Measurements from ENCODE around the gene LMAN1.

LMAN1 gene

GRCh38 chr18:59308248-59308937, 50.7 kb downstream of the LMAN1 start:
- Histone ChIP-seq H3K4ac (ENCODE audit: low read length) (no peak overlapping the region), H3K23ac (ENCODE audit: low read depth, low read length, poor library complexity) (no peak overlapping the region), H2AK5ac (ENCODE audit: low read depth, low read length) (no peak overlapping the region), H2BK12ac (ENCODE audit: low read length) (no peak overlapping the region), H4K8ac (ENCODE audit: low read depth, low read length) (no peak overlapping the region), H3K27ac (replicated peaks; ENCODE audit: low read length) (no peak overlapping the region), H3K4me1 (ENCODE audit: control insufficient read depth in 2 of 2, insufficient read depth in 1 of 2, low read depth in 1 of 2, low read length in 2 of 2) (peaks cover 0 to 4% of the 10 kb centered on the region in 2 donors), H3K9me3 (replicated peaks in 1 of 2; ENCODE audit: control insufficient read depth in 2 of 2, insufficient read depth in 1 of 2, low read depth in 1 of 2, low read length in 2 of 2) (peaks cover 0 to 2% of the 10 kb centered on the region in 2 donors), H2BK120ac (ENCODE audit: low read depth, low read length) (no peak overlapping the region), H3K27me3 (ENCODE audit: control insufficient read depth in 3 of 3, insufficient read depth in 3 of 3, low read depth in 1 of 3, low read length in 3 of 3) (peaks cover 0 to 70% (median 2%) of the 10 kb centered on the region in 3 experiments), H3K79me1 (ENCODE audit: low read depth, low read length) (no peaks in the 10 kb centered on the region), H3K9ac (ENCODE audit: low read depth, low read length, poor library complexity) (no peak overlapping the region), H3K14ac (ENCODE audit: low read length) (no peak overlapping the region), H3K4me2 (ENCODE audit: insufficient read depth, low read length, poor library complexity, severe bottlenecking) (peak overlapping the region; percentile 52), H2AFZ (ENCODE audit: low read length) (peak overlapping the region; percentile 82), H2BK5ac (ENCODE audit: low read length) (no peak overlapping the region), H3K36me3 (replicated peaks in 1 of 2; ENCODE audit: control insufficient read depth in 2 of 2, insufficient read depth in 2 of 2, low read length in 2 of 2) (no peaks in the 10 kb centered on the region), H4K91ac (ENCODE audit: low read depth, low read length, poor library complexity) (no peak overlapping the region), H3K4me3 (ENCODE audit: low read length in 2 of 2) (peak overlapping the region in 1 of 2 donors; percentile 65), H3K18ac (ENCODE audit: low read length) (peak overlapping the region; percentile 95), H2BK15ac (ENCODE audit: low read length) (no peak overlapping the region)
- WGBS, 2 donors (ENCODE audit: extremely low coverage in 2 of 2, insufficient read length in 2 of 2, insufficient replicate concordance in 1 of 2) = no CpG with 5 or more reads among the region's 46 CpGs
- peak; percentile 68 for DNase-seq (ENCODE audit: low spot score)

DNA sequence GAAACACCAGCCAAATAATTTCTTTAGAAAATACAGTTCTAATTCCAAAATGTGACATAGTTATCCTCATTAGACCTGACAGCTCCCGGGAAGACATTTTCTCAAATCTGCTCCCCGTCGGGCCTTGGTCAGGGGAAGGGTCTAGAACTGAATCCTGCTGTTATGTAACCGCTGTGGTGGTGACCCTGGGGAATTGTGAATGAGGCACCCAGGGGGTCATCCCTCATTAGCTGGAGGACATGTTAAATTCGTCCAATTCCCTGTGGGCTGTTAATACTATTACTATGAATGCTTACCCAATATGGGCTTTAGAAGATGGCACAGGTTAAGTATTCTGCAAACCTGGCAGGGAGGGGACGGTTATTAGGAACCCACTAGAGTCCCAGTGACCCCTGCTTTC, 52.4 kb downstream of the LMAN1 start:
- no CpG with 5 or more reads among the region's 6 CpGs for whole genome bisulfite sequencing, 2 donors (ENCODE audit: extremely low coverage in 2 of 2, insufficient read length in 2 of 2, insufficient replicate concordance in 1 of 2)
- no peak overlapping the region for H4K8ac ChIP-seq (ENCODE audit: low read depth, low read length)
- no peak overlapping the region for H2AK5ac ChIP-seq (ENCODE audit: low read depth, low read length)
- no peak overlapping the region for H4K91ac ChIP-seq (ENCODE audit: low read depth, low read length, poor library complexity)
- no peaks in the 10 kb centered on the region for H3K79me1 ChIP-seq (ENCODE audit: low read depth, low read length)
- peaks cover 0 to 1% of the 10 kb centered on the region in 2 donors for H3K9me3 ChIP-seq (replicated peaks in 1 of 2; ENCODE audit: control insufficient read depth in 2 of 2, insufficient read depth in 1 of 2, low read depth in 1 of 2, low read length in 2 of 2)
- no peak overlapping the region for H3K14ac ChIP-seq (ENCODE audit: low read length)
- no peak overlapping the region for H3K9ac ChIP-seq (ENCODE audit: low read depth, low read length, poor library complexity)
- DNase-seq (ENCODE audit: low spot score) = no peak
- no peak overlapping the region for H3K4me3 ChIP-seq (ENCODE audit: low read length in 2 of 2)
- no peak overlapping the region for H2BK15ac ChIP-seq (ENCODE audit: low read length)
- no peak overlapping the region for H3K27ac ChIP-seq (replicated peaks; ENCODE audit: low read length)
- H3K4ac ChIP-seq (ENCODE audit: low read length) = no peak overlapping the region
- no peak overlapping the region for H3K18ac ChIP-seq (ENCODE audit: low read length)
- no peak overlapping the region for H3K4me2 ChIP-seq (ENCODE audit: insufficient read depth, low read length, poor library complexity, severe bottlenecking)
- no peaks in the 10 kb centered on the region for H3K36me3 ChIP-seq (replicated peaks in 1 of 2; ENCODE audit: control insufficient read depth in 2 of 2, insufficient read depth in 2 of 2, low read length in 2 of 2)
- no peak overlapping the region for H2BK12ac ChIP-seq (ENCODE audit: low read length)
- peaks cover 0 to 8% of the 10 kb centered on the region in 2 donors for H3K4me1 ChIP-seq (ENCODE audit: control insufficient read depth in 2 of 2, insufficient read depth in 1 of 2, low read depth in 1 of 2, low read length in 2 of 2)
- H2BK5ac ChIP-seq (ENCODE audit: low read length) = no peak overlapping the region
- no peak overlapping the region for H2AFZ ChIP-seq (ENCODE audit: low read length)
- no peak overlapping the region for H2BK120ac ChIP-seq (ENCODE audit: low read depth, low read length)
- H3K27me3 ChIP-seq (ENCODE audit: control insufficient read depth in 3 of 3, insufficient read depth in 3 of 3, low read depth in 1 of 3, low read length in 3 of 3) = peaks cover 0 to 76% (median 1%) of the 10 kb centered on the region in 3 experiments
- no peak overlapping the region for H3K23ac ChIP-seq (ENCODE audit: low read depth, low read length, poor library complexity)

DNA sequence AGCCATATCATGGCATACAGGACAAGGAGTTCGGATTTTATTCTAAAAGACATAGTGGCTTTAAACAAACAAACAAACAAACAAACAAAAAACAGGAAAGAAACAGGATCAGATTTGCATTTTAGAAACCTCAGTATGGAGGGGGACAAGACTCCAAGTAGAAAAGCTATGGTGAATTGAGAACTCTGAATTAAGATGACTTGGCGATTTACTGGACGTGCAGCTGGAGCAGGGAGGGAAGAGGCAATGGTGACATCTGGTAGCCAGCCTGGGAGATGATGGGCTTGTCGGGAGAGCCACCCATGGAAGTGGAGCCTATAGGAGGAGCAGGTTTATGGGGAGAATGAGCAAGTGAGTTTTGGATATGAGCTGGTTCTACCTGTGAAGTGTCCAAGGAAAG, 53.8 kb downstream of the LMAN1 start:
- no peak overlapping the region for H2BK15ac ChIP-seq (ENCODE audit: low read length)
- H3K27me3 ChIP-seq (ENCODE audit: control insufficient read depth in 3 of 3, insufficient read depth in 3 of 3, low read depth in 1 of 3, low read length in 3 of 3) = peaks cover 0 to 74% (median 0%) of the 10 kb centered on the region in 3 experiments

GRCh38 chr18:59303656-59304195, 55.3 kb downstream of the LMAN1 start:
- no peak overlapping the region for H3K23ac ChIP-seq (ENCODE audit: low read depth, low read length, poor library complexity)
- WGBS, 2 donors (ENCODE audit: extremely low coverage in 2 of 2, insufficient read length in 2 of 2, insufficient replicate concordance in 1 of 2) = no CpG with 5 or more reads among the region's 9 CpGs

More for the DNA sequence above, 53.8 kb downstream of the LMAN1 start:
- Histone ChIP-seq H3K4me1 (ENCODE audit: control insufficient read depth in 2 of 2, insufficient read depth in 1 of 2, low read depth in 1 of 2, low read length in 2 of 2) (peaks cover 0 to 8% of the 10 kb centered on the region in 2 donors), H2BK5ac (ENCODE audit: low read length) (no peak overlapping the region), H3K23ac (ENCODE audit: low read depth, low read length, poor library complexity) (no peak overlapping the region), H3K18ac (ENCODE audit: low read length) (no peak overlapping the region), H4K8ac (ENCODE audit: low read depth, low read length) (no peak overlapping the region), H3K36me3 (replicated peaks in 1 of 2; ENCODE audit: control insufficient read depth in 2 of 2, insufficient read depth in 2 of 2, low read length in 2 of 2) (no peaks in the 10 kb centered on the region), H3K4ac (ENCODE audit: low read length) (no peak overlapping the region), H2AFZ (ENCODE audit: low read length) (no peak overlapping the region), H3K9ac (ENCODE audit: low read depth, low read length, poor library complexity) (no peak overlapping the region), H3K79me1 (ENCODE audit: low read depth, low read length) (no peaks in the 10 kb centered on the region), H2BK12ac (ENCODE audit: low read length) (peak overlapping the region; percentile 49), H3K9me3 (replicated peaks in 1 of 2; ENCODE audit: control insufficient read depth in 2 of 2, insufficient read depth in 1 of 2, low read depth in 1 of 2, low read length in 2 of 2) (no peaks in the 10 kb centered on the region), H3K4me3 (ENCODE audit: low read length in 2 of 2) (no peak overlapping the region), H2AK5ac (ENCODE audit: low read depth, low read length) (peak overlapping the region; percentile 21), H4K91ac (ENCODE audit: low read depth, low read length, poor library complexity) (no peak overlapping the region), H2BK120ac (ENCODE audit: low read depth, low read length) (no peak overlapping the region), H3K14ac (ENCODE audit: low read length) (no peak overlapping the region), H3K4me2 (ENCODE audit: insufficient read depth, low read length, poor library complexity, severe bottlenecking) (no peak overlapping the region), H3K27ac (replicated peaks; ENCODE audit: low read length) (no peak overlapping the region)
- no CpG with 5 or more reads among the region's 4 CpGs for WGBS, 2 donors (ENCODE audit: extremely low coverage in 2 of 2, insufficient read length in 2 of 2, insufficient replicate concordance in 1 of 2)
- DNase-seq (ENCODE audit: low spot score) = no peak

More at GRCh38 chr18:59303656-59304195, 55.3 kb downstream of the LMAN1 start:
- no peak overlapping the region for H3K4me2 ChIP-seq (ENCODE audit: insufficient read depth, low read length, poor library complexity, severe bottlenecking)
- H3K36me3 ChIP-seq (replicated peaks in 1 of 2; ENCODE audit: control insufficient read depth in 2 of 2, insufficient read depth in 2 of 2, low read length in 2 of 2) = no peaks in the 10 kb centered on the region
- no peak overlapping the region for H2BK15ac ChIP-seq (ENCODE audit: low read length)
- peak overlapping the region; percentile 25 for H3K18ac ChIP-seq (ENCODE audit: low read length)
- peaks cover 0 to 13% of the 10 kb centered on the region in 2 donors for H3K4me1 ChIP-seq (ENCODE audit: control insufficient read depth in 2 of 2, insufficient read depth in 1 of 2, low read depth in 1 of 2, low read length in 2 of 2)
- H4K8ac ChIP-seq (ENCODE audit: low read depth, low read length) = no peak overlapping the region
- H3K9me3 ChIP-seq (replicated peaks in 1 of 2; ENCODE audit: control insufficient read depth in 2 of 2, insufficient read depth in 1 of 2, low read depth in 1 of 2, low read length in 2 of 2) = no peaks in the 10 kb centered on the region
- H2BK12ac ChIP-seq (ENCODE audit: low read length) = no peak overlapping the region
- H3K79me1 ChIP-seq (ENCODE audit: low read depth, low read length) = no peaks in the 10 kb centered on the region
- no peak overlapping the region for H3K14ac ChIP-seq (ENCODE audit: low read length)
- H2BK120ac ChIP-seq (ENCODE audit: low read depth, low read length) = no peak overlapping the region
- DNase-seq (ENCODE audit: low spot score) = no peak
- H3K27me3 ChIP-seq (ENCODE audit: control insufficient read depth in 3 of 3, insufficient read depth in 3 of 3, low read depth in 1 of 3, low read length in 3 of 3) = peaks cover 0 to 67% (median 0%) of the 10 kb centered on the region in 3 experiments
- no peak overlapping the region for H2AFZ ChIP-seq (ENCODE audit: low read length)
- H4K91ac ChIP-seq (ENCODE audit: low read depth, low read length, poor library complexity) = no peak overlapping the region
- H2BK5ac ChIP-seq (ENCODE audit: low read length) = no peak overlapping the region
- no peak overlapping the region for H3K4me3 ChIP-seq (ENCODE audit: low read length in 2 of 2)
- no peak overlapping the region for H3K4ac ChIP-seq (ENCODE audit: low read length)
- H3K27ac ChIP-seq (replicated peaks; ENCODE audit: low read length) = no peak overlapping the region
- no peak overlapping the region for H2AK5ac ChIP-seq (ENCODE audit: low read depth, low read length)
- H3K9ac ChIP-seq (ENCODE audit: low read depth, low read length, poor library complexity) = no peak overlapping the region
